SK-N-DZ (cell line): ENCODE measurements around the gene MAP4K2.
A peak's percentile ranks its signal among the peaks of the same experiment; 100 is the strongest.

Source experiments
- DNase-seq: peaks from one replicate; pipeline ENCODE4 v3.0.0-alpha.2; 2015; ENCODE audit warnings: low spot score

The MAP4K2 gene

DNA sequence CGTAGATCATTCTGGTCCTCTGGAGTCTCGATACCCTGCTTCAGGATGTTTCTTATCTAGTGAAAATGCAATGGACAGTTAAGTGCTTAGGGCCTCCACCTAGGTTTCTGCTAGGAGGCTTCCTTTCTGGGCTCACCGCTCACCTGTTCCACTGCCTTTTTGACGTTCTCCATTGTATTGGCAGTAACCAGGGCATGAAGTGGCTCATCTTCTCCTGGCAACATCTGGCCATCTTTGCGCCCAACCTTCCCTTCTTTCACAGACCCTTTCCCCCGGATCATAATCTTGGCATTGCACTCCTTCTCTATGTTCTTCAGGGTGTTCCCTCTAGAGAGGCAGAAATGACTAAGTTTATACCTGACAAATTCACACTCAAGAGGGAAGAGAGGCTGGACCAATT is 33.7 kb downstream of the MAP4K2 start:
- no peak for DNase-seq

DNA sequence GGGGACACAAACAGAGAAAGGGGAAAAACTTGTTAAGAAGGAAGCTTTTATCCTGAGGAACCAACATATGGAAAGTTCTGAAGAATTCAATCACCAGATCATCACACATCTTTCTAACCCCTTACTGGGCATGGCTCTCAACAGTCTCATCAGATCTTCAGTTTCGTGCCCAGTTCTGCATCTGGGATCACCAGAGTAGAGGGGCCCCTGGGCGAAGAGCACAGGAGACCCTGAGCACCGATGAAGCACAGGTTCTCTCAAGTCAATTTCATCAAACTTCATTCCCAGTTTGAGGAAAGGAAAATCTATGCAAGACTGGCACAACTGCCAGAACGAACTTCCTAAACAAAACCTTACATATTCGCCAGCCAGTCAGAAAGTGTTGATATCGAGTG is 34.7 kb downstream of the MAP4K2 start:
- DNase-seq = no peak

DNA sequence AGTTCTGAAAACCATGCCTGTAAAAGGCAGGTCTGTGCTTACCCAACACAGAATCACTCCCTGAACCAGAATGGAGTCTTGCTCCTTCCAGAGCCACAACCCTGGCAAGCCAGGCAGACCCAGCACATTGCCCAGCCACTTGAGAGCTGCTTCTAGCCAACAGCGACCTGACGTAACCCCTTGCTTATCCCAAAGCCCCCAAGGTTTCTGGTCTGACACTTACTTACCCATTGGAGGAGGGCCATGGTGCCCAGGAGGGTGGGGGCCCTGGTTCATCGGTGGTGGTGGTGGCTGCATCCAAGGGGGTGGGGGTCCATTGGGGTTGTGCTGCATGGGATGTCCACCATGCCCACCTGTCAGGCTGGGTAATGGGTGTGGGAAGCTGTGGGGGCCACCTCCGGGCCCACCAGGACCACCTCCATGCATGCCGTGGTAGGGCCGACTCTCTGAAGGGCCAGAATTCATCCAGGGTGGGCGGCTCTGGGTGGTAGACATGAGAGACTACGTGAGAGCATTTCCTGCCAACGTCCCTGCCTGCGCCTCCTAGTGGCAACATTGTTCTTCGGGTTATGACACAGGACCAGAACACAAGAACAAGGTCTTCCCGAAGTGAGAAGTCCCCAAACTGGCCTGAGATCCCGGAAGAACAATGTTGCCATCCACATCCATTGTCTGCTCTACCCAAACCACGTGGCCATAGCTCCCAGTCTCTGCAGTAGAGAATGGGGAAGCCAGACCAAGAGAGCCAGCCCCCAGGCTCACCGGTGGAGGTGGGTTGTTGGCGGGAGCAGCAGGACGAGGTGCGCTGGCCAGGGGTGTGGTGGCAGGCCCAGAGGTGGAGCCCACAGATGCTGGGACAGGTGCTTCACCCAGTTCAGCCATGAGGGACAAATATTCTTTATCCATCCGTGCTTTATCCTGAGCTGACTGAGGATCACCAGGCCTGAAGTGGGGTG is 35.4 kb downstream of the MAP4K2 start:
- peak; percentile 71 for DNase-seq

DNA sequence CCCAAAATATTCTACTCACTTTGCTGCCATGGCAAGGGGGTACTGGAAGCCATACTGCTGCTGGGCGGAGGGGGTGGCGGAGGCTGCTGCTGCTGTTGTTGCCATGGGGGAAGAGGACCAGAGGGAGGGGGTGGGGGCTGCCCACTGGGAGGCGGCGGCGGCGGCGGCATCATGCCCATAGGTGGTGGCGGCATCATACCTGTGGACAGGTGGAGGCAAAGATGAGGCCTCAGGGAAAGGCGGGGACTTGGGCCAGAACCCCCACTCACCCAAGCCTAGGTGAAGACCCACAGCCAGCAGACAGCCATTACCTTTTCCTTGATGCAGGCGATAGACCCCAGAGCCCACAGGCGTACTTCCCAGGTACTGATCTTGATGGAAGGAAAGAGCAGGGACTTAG is 36.1 kb downstream of the MAP4K2 start:
- DNase-seq = no peak

DNA sequence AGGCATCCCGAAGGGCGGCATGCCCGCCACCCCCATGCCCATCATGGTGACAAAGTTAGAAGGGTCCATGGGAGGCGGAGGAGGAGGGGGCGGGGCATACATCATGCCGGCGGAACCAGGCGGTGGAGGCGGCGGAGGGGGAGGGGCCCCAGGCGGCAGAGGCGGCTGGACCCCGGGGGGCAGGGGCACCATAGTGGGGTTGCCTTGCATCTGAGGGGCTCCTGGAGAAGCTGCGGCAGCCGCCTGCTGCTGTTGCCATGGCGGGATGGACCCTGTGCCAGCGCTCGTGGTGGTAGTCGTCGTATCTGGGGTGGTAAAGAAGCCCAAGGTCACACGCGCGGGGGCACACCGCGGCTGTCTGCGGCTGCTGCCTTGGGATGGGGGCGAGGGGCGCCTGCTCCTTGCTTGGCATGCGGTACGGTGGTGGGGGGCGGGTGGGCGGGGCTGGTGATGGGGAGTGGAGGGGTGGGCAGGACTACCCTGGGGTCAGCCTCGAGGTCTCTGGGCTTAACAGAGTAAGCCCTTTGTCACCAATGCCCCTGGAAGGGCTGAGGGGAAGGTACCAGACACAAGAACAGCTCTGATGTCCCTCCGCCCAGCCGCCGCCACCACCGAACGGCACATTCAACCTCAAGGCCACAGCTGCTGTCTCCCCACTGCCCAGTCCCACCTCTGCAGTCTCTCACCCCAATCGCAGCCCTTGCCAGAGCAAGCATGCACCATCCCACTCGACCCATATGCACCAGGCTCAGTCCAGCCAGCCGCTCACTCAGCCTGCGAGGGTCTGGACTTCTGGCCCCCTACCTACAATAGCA is 37.0 kb downstream of the MAP4K2 start:
- no peak for DNase-seq

DNA sequence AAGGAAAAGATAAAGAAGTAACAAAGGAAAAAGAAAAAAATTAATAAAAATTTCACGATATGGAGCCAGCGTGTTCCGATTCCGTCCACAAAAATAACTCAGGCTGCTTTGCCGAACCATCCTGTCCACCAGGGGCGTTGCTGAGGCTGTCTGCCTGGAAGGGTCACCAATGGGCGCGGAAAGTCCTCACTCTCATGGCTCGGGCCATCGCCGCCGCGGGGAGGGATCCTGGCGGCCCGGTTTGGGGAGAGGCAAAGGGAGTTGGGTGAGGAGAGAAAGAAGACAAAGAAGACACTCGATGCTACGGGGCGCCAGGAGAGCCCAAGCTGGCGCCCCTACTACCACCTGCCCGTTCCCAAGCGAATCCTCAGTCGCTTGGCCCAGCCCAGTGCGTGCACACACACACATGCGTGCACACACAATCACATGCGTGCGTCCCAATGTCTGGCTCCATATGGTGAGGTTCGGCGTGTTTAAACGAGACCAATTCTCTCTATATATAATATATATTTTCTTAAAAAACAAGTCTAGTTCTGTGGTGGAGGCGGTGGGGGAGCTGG is 37.6 kb downstream of the MAP4K2 start:
- DNase-seq = no peak

DNA sequence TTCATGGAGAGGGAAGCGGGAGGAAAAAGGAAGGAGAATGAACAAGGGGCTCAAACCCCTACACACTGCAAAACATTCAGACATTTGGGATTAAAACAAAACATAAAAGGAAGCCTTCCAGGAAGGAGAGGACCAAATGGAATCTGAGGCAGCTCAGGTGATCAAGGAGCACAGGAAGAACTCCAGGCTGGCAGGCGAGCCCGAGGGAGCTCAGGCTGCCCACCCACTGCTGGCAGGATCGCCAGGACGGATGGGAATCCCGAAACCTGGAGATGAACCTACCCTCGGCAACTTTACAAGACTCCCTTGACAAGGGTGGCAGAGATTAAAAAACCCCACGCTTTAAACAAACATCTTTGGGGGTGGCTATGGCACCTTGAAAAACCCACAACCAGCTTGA is 38.3 kb downstream of the MAP4K2 start:
- DNase-seq = no peak

DNA sequence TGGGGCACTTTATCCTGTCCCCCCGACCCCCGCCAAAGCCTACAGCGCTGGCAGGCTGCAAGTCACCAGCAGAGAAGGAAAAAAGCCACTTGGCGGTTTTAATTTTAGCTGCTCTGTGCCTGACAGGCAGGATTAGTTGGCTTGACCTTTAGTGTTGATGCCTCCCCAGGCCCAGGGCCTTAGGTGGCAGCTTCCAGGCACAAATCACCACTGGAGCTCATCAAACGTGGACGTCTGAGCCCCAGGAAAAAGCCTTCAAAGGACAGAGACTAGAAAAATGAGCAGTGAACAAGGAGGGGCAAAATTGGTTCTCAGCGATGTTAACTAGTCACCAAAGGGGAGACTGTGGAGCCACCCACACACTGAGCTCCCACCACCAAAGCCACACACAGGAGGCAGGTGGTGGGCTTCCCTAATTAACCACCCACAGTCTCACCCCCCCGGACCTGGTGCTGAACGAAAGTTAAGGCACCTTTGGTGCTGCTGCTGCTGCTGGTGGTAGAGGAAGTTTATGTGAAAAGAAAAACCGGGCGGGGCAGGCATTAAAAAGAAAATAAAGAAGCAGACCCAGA is 38.9 kb downstream of the MAP4K2 start:
- DNase-seq = no peak

DNA sequence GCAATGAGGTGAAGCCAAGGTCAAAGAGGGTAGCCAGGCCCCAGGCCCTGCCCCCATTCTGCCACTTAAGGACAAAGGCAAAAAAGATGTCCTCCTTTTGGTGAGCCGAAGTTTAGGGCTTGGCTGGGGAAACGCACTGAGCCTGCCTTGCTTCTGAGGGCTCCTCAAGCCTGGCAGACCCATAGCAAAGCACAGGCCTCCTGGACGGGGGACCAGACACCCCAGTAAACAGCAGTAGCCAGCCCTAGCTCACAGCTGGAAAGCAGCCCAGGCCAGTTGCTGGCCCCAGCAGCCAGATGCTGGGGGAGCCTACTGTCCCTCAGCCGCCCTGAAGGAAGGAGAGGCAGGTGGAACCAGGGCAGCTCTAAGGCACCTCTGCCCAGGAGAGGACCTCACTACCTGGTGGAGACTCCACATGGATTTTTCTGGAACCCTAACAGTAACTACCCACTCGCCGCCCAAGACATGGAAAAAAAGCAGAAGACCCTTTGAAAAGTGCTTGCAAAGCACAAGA is 39.4 kb downstream of the MAP4K2 start:
- DNase-seq = no peak

DNA sequence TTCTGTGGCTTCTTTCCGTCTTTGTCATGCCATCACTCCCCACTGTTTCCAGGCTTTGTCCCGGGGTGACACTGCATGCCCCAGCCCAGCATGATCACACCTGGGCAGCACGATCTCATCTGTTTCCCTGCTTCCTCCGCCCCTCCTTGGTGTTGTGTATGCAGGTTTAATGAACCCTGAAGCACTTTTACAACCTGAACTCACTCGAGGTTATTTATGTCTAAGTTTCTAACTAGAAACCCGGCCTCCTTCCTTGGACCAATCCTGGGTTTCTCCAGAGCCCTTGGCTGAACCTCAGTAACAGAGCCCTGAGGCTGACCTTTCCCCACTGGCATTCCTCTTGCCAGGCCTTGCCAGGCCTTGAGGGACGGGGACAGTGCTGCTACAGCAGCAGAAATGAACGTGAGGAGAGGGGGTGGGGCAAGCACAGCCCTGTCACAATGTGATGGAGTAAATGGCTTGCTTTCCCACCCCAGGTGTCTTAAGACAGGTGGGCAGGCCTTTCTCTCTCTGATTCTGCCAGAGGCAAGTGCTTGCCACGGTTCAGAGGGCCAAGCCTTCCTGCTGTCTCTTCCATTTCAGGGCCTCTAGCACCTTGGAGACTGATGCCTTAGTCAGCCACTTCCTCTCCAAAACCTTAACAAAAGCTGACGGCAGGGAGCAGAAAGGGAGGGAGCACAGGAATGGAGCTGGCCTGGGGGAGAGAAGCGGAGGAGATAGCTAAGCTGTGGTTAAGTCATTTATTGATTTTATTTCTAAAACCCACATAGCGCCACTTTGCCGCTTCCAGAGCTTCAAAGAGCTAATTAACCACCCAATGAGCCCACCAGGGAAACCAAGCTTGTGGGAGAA is 40.1 kb downstream of the MAP4K2 start:
- no peak for DNase-seq

DNA sequence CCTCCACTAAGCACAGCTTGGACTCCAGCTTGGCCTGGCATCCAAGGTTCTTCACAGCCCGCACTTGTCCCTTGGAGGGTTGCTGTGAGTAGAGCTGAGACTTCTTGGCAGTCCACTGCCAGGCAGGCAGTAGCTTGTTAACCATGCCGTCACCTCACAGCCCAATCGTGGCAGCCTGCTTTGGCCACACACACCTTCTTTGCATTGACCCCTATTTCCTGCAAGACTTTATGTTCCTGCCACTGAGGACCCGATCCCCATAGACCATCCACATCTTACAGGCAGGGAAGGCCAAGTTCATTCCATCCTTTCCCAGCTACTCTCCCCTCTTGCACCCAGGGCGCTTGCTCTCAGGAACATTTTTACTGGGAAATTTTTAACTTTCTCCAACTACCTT is 40.7 kb downstream of the MAP4K2 start:
- DNase-seq = no peak

DNA sequence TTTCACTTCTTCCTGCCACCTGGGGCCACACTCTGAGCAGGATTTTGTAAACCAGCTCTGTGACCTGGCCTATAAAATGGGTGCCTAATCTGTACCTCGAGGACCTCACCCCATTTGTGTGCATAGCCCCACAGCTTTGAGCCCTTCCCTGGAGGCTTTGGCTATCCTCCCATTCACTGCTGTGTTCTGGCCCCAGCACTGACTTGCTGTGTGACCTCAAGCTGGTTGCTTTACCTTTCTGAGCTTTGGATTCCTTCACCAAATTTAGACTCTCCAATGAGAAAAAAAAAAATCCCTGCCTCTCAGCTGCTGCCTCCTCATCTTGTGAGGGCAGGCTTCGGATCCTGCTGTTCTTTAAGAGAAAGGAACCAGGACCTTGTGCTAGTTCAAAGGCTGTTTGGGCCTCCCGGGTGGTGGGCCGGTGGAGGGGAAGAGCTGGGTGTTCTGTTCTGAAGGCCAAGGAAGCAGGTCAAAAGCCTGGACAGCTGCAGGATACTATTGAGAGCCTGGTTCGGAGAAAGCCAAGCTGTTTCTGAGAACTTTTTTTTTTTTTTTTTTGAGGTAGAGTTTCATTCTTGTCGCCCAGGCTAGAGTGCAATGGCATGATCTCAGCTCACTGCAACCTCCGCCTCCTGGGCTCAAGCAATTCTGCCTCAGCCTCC is 42.1 kb downstream of the MAP4K2 start:
- no peak for DNase-seq

DNA sequence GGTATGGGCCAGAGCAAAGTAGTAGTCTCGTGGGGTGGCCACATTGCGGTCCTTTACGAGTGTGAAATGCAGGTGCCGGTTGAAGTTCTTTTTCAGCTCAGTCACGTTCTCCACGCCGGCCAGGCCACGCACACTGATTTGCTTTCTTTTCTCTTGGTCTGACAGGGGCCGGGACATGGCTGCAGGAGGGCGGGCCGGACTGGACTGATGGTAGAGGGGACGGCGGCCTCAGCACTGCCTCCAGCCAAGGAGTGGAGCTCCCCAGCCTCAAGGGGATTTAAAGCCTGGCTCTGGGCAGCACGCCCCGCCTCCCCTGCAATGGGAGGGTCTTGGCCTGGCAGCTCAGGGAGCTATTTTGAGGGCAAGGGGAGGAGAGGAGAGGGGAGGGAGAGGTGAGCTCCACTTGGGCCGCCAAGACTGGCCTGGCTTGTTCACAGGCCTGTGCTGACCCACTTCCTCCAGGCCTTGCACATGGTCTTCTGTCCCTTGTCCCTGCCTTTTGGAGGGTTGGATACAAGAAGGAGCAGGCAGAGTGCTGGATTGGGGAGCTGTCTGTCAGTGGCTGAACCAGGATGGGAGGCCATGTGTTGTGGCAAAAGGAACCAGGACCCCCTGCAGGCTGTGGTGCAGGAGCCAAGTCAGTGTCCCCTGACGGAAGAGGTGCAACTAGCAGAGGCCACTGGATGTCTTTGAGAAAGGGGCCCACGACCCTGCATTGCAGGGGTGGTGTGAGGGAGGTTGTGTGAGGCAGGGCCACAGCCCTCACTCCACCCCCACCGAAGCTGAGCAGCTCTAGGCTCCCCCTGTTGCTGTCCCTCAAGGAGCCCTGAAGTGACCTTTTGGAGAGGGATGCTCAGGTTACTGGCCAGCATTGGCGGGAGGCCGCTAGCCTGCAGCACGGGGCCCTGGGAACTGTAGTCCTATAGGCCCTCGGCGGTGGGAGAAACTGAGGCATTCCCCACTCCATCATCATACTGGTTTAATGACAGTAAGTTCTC is 43.0 kb downstream of the MAP4K2 start, which contains the start of gene PYGM:
PYGM (minus strand) TSS at position 253 of the 998 bp plus-strand sequence; CDS start at position 177, 76 bp downstream.
- peak; percentile 86 for DNase-seq

DNA sequence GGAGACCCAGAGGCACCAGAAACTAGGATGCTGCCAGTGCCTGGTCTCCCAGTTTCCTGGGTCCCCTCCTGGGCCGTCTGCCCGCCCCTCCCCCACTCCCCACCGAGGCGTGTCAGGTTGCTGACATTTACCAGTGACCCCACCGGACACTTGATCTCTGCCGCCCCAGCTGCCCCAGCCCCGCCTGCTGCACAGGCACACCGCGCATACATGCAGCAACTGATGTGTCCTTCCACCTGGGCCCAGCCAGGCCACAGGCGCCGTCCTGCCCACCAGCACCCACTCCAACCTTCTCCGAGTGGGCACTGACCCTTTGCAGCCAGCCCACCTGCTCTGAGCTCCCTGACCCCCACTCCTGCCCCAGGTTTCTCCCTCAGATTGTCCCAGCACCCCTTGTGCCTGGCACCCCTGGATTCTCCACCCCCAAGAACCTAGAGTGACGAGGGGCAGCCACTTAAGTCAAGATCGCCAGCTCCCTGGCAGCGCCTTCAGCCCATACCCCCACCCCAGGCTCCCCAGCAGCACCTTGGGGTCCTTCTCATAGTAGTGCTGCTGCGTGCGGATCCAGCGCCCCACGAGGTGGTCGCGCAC is 43.8 kb downstream of the MAP4K2 start:
- DNase-seq = peak; percentile 59

DNA sequence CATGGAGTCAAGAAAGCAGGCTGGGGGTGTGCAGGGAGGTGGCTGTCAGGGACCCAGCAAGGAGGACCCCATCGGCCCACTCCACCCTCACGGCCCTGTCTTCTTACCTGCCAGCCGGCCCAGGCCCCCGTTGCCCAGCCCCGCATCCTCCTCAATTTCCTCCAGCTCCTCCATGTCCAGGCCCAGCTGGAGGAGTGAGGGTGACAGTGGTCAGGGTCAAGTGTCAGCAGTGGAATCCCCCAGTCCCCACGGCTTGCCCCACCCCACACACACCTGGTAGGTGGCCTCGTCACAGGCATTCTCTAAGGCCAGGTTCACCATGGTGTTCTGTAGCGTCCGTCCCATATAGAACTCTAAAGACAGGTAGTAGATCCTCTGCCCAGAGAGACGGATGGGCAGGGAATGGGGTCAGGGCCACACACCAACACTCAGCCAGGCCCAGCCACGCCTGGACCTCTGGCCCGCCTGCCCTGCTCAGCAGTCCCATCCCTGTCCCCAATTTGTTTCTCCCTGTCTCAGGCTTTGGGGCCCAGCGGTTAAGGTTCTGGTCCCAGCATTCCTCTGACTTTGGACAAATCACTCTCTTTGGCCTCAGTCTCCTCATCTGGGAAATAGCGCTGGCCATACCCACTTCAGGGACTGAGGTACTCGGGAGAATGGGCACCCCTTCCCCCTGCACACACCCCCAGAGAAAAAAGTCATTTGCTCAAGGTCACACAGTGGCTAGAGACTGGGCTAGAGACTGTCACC is 44.5 kb downstream of the MAP4K2 start:
- no peak for DNase-seq

DNA sequence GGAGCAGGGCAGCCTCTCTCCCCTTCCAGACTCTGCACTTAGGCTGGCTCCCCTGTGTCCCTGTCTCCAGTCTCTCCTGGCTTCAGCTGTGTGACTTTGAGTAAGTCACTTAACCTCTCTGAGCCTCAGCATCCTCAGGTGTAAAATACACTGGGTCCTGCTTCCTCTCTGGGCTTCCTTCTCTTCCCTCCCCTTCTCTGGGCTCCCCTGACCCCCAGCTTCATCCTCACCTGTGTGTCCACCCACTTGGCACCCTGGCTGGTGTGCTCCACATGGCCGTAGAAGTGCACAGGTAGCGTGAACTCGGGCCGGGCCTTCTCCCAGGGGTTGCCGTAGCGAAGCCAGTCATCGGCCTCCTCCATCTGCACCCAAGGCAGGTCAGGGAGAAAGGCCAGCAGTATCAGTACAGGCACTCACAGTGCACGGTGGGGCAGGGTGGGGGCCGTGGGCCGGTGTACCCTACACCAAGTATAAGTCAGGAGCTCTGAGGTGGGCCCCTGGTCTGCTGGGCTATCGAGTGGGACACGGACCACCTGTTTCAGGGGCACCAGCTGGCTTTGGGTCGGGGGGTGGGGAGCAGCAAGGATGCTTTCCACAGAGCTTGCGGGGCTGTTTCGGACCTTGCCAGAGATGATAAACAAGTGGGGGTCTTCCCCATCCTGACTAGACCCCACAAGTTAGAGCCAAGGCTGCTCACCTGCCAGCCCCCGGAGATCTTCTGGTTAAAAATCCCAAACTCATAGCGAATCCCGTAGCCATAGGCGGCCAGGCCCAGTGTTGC is 45.3 kb downstream of the MAP4K2 start:
- no peak for DNase-seq
